ENCODE measurements around the gene MEIG1.

- TF ChIP-seq CTCF (conservative IDR thresholded peaks at IDR 0.05) (peak; percentile 27; the same call in 1 of the 2 replicates), ZFX (IDR thresholded peaks at IDR 0.05) (no peak)
Observed at GRCh38 chr10:14953424-14954000, 5.7 kb upstream of the MEIG1 start.
